Prostate gland (tissue), 2 donors: Measurements from ENCODE around the gene CSAG3. TPM values are rescaled to one million over a fixed set of nuclear protein-coding genes. Genes with fewer than 3 reads are reported as not detected.
"Not testable (repeated sequence)": the region's sequence is repeated elsewhere in the genome, so short reads cannot be mapped to it uniquely, and the experiment has no call there.

ENCODE experiments used
- DNase-seq: peaks from one replicate; pipeline ENCODE4 v3.0.0-alpha.2; 2019; ENCODE audit warnings: low spot score
- H3K27ac ChIP-seq, 2 donors: fragments of 200-600 bp; sonication (generic); 2 replicates each; pipeline ENCODE4 v1.5.1; 2017 to 2019
- H3K27me3 ChIP-seq: fragments of 200-600 bp; sonication (generic); replicated peaks from 2 replicates; pipeline ENCODE4 v1.5.1; 2019; ENCODE audit not compliant: insufficient read depth
- H3K36me3 ChIP-seq, 2 donors: fragments of 200-600 bp; sonication (generic); 1 replicate in 1 of 2; 2 replicates in 1 of 2; pipeline versions ENCODE4 v1.5.1 to v1.8.1; 2017 to 2019
- H3K4me1 ChIP-seq: fragments of 200-600 bp; sonication (generic); replicated peaks from 2 replicates; pipeline ENCODE4 v1.5.1; 2019
- H3K4me3 ChIP-seq, 2 donors: fragments of 200-600 bp; sonication (generic); 2 replicates each; pipeline ENCODE4 v1.5.1; 2017 to 2019
- H3K9me3 ChIP-seq: fragments of 200-600 bp; sonication (generic); 2 replicates; pipeline ENCODE4 v1.5.1; 2017
- POLR2A ChIP-seq: fragments of 450-650 bp; IDR thresholded peaks from one replicate; pipeline ENCODE4 v1.6.1; 2016; ENCODE audit warnings: antibody characterized with exemption, mild to moderate bottlenecking
- POLR2AphosphoS5 ChIP-seq: sonication (generic); formaldehyde crosslinking; IDR thresholded peaks from one replicate; pipeline ENCODE4 v1.6.1; 2017; ENCODE audit warnings: antibody characterized with exemption
- WGBS: methylation state at CpG from one replicate; pipeline ENCODE4 v1.1.5; 2018; 5-methylcytosine and 5-hydroxymethylcytosine counted together
- intact Hi-C: fragments of 100-400 bp; cut with DNase I; formaldehyde crosslinking; loops from one replicate; pipeline ENCODE4 v1.14.2; 2022
- total RNA-seq, 2 donors: library from RNA; depleted of rRNA; stranded (reverse); fragments of >200 nt; gene quantifications; one replicate each; pipeline ENCODE4 v1.1.0, GENCODE V29; 2016
- TF ChIP-seq, protein P1 (sequence below), 4 experiments: fragments of 200-600 bp in 2 of 4; fragments of 450-650 bp in 2 of 4; sonication (generic) in 2 of 4; IDR thresholded peaks; 1 replicate in 3 of 4; 2 replicates in 1 of 4; pipeline ENCODE4 v1.5.1; 2016 to 2019; ENCODE audit warnings: antibody characterized with exemption in 4 of 4, mild to moderate bottlenecking in 2 of 4, moderate library complexity in 2 of 4

Gene CSAG3
- total RNA-seq, 2 donors from 2014 or later, result 2.6 TPM; not detected in 1

DNA sequence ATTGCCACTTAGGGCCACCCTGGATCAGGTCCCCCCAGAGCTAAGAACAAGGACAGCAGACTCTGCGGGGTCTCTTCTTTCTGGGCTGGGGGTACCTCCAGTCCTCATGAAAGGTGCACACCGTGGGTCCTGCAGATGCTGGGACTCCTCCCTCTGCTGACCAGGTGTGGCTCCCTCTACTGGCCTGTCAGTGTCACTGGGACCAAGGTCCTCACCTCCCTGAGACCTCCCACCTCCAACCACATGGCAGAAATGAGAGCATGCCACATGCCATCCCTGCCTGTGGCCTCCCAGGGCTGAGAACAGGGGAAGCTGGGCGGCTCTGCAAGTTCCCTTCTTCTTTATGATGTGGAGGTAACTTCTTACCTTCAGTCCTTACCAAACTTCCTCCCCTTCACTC lies 28.0 kb downstream of the CSAG3 start:
- H3K27me3 ChIP-seq, H3K9me3 ChIP-seq, H3K4me1 ChIP-seq, DNase-seq, H3K4me3 ChIP-seq, H3K27ac ChIP-seq, intact Hi-C loops, H3K36me3 ChIP-seq: not testable (repeated sequence)
- no CpG with 5 or more reads among the region's 3 CpGs for WGBS

DNA sequence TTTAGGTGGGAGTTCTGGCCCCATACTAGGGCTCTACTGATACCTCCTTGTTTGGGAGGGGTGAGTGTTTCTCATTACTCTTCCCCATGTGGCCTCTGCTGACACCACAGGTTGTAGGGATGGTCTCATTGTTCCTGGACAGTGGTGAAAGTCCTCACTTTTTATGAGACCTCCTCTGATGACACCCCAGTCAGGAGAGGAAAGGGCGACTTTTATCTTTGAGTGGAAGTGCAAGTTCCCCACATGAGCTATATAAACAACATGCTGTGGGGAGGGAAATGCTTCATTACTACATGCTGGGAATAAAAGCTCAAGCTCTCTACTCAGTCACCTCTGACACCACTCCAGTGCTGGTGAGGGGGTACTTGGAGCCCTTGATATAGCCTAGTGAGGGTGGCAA lies 39.9 kb downstream of the CSAG3 start:
- no peaks in the 10 kb centered on the region for H3K27me3 ChIP-seq
- intact Hi-C loops, result no loop called here
- no peaks in the 10 kb centered on the region for H3K36me3 ChIP-seq
- H3K4me3 ChIP-seq, result no peak overlapping the region
- 67% methylated on average over 1 of the region's 1 CpG for WGBS
- H3K27ac ChIP-seq, result no peak overlapping the region
- no peaks in the 10 kb centered on the region for H3K9me3 ChIP-seq
- no peak for TF ChIP-seq POLR2AphosphoS5
- TF ChIP-seq, protein P1, sequence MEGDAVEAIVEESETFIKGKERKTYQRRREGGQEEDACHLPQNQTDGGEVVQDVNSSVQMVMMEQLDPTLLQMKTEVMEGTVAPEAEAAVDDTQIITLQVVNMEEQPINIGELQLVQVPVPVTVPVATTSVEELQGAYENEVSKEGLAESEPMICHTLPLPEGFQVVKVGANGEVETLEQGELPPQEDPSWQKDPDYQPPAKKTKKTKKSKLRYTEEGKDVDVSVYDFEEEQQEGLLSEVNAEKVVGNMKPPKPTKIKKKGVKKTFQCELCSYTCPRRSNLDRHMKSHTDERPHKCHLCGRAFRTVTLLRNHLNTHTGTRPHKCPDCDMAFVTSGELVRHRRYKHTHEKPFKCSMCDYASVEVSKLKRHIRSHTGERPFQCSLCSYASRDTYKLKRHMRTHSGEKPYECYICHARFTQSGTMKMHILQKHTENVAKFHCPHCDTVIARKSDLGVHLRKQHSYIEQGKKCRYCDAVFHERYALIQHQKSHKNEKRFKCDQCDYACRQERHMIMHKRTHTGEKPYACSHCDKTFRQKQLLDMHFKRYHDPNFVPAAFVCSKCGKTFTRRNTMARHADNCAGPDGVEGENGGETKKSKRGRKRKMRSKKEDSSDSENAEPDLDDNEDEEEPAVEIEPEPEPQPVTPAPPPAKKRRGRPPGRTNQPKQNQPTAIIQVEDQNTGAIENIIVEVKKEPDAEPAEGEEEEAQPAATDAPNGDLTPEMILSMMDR (IDR thresholded peaks at IDR 0.05), result no peak
- no peak for TF ChIP-seq POLR2A
- no peaks in the 10 kb centered on the region for H3K4me1 ChIP-seq
- DNase-seq, result no peak

DNA sequence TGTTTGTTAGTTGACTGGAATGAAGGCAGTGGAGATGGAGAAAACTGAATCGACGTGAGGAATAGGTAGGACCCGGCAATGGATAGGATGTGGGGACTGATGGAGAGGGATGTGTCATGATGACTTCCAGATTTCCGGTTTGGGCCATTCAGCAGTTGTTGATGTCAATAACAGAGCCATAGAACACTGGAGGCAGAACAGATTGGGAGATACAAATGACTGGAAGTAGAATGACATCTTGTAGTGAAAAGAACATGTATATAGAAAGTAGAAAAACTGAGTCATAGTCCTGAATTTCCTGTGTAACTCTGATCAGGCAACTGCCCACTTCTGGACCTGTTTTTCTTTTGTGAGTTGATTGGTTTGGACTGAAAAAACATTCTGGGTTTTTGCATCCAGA lies 47.0 kb downstream of the CSAG3 start:
- 82% methylated on average over 4 of the region's 4 CpGs for WGBS
- Histone ChIP-seq H3K4me3 (no peak overlapping the region), H3K36me3 (no peaks in the 10 kb centered on the region), H3K27ac (no peak overlapping the region), H3K27me3 (no peaks in the 10 kb centered on the region), H3K9me3 (no peaks in the 10 kb centered on the region), H3K4me1 (no peaks in the 10 kb centered on the region)
- TF ChIP-seq, protein P1 (IDR thresholded peaks at IDR 0.05), result no peak
- TF ChIP-seq POLR2A (no peak), POLR2AphosphoS5 (no peak)
- intact Hi-C loops, result no loop called here
- no peak for DNase-seq

Other genes with a start within 250 kb of the CSAG3 start
- gene GABRQ, start 121.3 kb upstream of the CSAG3 start, total RNA-seq, result 1 to 10 TPM in 1 of 2 donors, not detected in 1; 9.1 TPM
- gene MAGEA3, start 60.4 kb upstream of the CSAG3 start, total RNA-seq, result 10 to 100 TPM in 1 of 2 donors, not detected in 1; 10.1 TPM
- not detected for gene CSAG2, start 49.9 kb upstream of the CSAG3 start, total RNA-seq
- not detected for gene MAGEA2B, start 44.6 kb upstream of the CSAG3 start, total RNA-seq
- not detected for gene CSAG1, start 25.5 kb upstream of the CSAG3 start, total RNA-seq
- 1 to 10 TPM in 1 of 2 donors, not detected in 1; 5.6 TPM for gene MAGEA12, start 25.5 kb upstream of the CSAG3 start, total RNA-seq
- 1 to 10 TPM in 1 of 2 donors, not detected in 1; 7.8 TPM for gene MAGEA2, start 5.4 kb upstream of the CSAG3 start, total RNA-seq
- 1 to 10 TPM in 1 of 2 donors, not detected in 1; 5.3 TPM for gene MAGEA6, start 10.5 kb downstream of the CSAG3 start, total RNA-seq
- 10 to 100 TPM; 33.6 to 39.8 TPM for gene CETN2, start 71.5 kb downstream of the CSAG3 start, total RNA-seq
- gene NSDHL, start 71.8 kb downstream of the CSAG3 start, total RNA-seq, result 10 to 100 TPM; 11.6 to 13.8 TPM
- gene ZNF185, start 138.8 kb downstream of the CSAG3 start, total RNA-seq, result 10 to 100 TPM; 20.3 to 27.1 TPM
- 1 to 10 TPM in 1 of 2 donors, not detected in 1; 6.5 TPM for gene PNMA5, start 234.9 kb downstream of the CSAG3 start, total RNA-seq